LoVo (cell line): ENCODE measurements around the gene PCNX1.

Source experiments
- DNase-seq: peaks from one replicate; pipeline ENCODE4 v3.0.0-alpha.2; 2016; ENCODE audit warnings: low spot score

Gene PCNX1

GRCh38 chr14:71078500-71078899 is 171.2 kb downstream of the PCNX1 start:
- no peak for DNase-seq

GRCh38 chr14:71086567-71086966 is 179.3 kb downstream of the PCNX1 start:
- DNase-seq: no peak

GRCh38 chr14:71089971-71090370 is 182.7 kb downstream of the PCNX1 start:
- DNase-seq: no peak

GRCh38 chr14:71094722-71095121 is 187.5 kb downstream of the PCNX1 start:
- no peak for DNase-seq

- DNase-seq: no peak
Observed at GRCh38 chr14:71096947-71097346, 189.7 kb downstream of the PCNX1 start.

DNA sequence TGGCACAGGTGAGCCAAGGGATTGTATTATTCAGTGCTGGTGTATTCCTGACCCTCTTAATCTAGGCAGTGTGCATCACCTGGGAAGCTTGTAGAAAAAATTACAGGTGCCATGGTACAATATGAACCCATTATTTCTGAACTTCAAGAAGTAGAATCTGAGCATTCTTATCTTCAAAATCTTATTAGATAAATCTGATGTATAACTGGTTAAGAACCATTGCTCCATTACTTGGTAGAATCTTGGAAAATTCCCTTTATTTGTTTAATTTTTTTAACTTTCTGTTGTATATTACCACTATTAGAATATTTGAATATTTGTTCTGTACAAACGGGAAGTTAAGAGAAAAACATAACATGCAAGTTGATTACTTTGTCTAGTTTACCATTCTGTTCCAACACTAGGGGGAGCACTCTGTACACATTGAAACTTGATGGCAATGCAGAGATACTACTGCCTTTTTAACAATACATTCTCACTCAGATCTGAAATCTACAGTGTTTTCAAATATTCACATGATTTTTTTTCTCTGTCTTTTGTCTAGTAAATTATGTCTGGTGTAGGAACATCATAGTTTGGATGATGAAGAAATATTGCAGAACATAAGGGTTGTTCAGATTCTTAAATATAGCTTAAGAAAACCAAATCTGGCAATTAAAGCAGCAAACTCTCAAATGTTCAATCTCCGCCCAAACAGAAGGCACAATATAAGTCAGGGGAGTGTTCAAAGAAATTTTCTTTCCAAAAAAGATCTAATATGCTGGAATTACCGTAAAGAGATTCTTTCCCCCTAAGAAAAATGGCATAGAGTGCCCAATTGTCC is 196.6 kb downstream of the PCNX1 start:
- peak; percentile 51 for DNase-seq

- no peak for DNase-seq
Observed at GRCh38 chr14:71105177-71105576, 197.9 kb downstream of the PCNX1 start.

GRCh38 chr14:71107921-71108320 is 200.7 kb downstream of the PCNX1 start:
- DNase-seq: no peak

GRCh38 chr14:71108398-71109119 is 201.3 kb downstream of the PCNX1 start:
- no peak for DNase-seq

- DNase-seq: no peak
Observed at GRCh38 chr14:71113376-71113775, 206.1 kb downstream of the PCNX1 start.

DNA sequence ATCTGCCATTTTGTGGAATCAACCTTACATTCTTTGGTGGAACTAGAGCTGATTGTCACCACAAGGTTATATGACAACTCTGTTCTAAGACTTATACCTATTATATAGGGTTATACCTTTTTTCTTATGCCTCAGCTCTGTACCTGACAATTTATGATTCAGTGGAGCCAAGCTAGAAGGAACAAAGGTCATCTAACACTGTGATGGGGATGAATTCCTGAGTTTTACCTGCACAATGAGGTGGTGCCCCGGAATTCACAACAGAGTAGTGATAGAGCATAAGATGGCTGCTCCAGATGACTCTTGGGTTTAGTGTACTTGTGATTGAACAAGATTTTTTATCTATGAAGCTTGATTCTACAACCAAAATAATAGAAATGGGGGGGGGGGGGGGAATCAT is 207.3 kb downstream of the PCNX1 start:
- no peak for DNase-seq

DNA sequence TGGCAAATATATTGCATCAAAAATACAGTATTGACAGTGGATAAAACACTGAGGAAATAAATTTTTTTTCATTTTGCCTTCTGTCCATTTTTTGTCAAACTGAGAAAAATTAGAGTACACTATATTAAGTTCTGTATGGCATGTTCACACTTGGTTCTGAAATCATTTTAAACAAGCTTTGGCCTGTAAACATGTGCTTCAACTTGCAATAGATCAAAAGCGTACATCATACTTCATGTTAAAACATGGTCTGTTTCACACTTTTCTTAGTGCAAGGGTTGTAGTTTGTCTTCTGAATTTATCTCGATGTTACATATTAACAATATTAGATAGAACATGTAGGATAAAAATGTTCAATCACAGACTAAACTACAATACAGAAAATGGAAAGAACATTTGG is 208.0 kb downstream of the PCNX1 start:
- DNase-seq: no peak

DNA sequence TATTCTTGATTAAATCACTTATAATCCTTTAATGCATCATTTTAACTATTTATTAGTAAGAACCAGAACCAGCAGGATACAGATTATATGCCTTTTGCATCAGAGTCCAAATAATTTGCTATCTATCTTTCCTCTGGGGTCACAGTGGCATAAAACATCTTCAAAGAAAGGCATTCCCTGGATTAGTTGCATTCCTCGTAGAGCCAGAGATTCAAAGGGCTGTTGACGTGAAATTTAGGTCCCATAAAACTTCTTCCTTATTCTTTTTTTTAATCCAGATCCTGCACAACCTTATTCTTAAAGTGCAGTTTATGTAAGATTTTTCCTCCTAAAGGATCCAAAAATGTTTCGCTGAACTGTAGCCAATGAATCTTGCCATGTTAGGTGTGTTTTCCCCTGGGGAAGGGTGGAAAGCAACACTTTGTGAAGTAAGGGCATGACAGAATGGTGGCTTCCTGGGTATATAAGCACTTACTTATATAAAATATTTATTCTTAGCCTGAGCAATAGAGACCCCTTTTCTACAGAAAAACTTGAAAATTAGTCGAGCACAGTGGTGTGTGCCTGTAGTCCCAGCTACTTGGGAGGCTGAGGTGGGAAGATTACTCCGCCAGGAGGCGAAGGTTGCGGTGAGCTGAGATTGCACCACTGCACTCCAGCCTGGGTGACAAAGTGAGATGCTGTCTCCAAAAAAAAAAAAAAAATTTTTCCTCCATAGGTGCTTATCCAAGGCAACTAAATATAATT is 208.7 kb downstream of the PCNX1 start:
- no peak for DNase-seq

GRCh38 chr14:71116568-71117122 is 209.4 kb downstream of the PCNX1 start:
- peak; percentile 57 for DNase-seq

- peak; percentile 67 for DNase-seq
Observed at GRCh38 chr14:71117839-71118743, 210.8 kb downstream of the PCNX1 start.

GRCh38 chr14:71119075-71119474 is 211.8 kb downstream of the PCNX1 start:
- no peak for DNase-seq

- DNase-seq: no peak
Observed at GRCh38 chr14:71119832-71120231, 212.6 kb downstream of the PCNX1 start.

DNA sequence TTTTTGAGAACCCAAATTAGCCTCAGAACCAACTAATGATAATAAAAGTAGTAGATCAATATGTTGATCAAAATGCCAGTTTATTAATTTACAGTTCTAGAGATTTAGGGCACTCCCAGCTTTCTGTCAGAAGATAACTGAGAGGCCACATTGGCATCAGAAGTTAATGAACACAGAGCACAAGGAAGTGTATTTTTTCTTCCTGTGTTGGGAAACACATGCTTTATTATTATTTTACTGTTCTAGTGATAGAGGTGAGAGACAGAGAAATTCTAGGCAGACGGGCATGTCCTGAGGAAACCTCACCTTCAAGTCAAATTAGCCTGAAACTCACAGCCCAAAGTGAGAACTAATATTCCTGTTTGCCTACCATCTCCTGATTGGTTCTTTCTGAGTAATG is 213.7 kb downstream of the PCNX1 start:
- DNase-seq: no peak

DNA sequence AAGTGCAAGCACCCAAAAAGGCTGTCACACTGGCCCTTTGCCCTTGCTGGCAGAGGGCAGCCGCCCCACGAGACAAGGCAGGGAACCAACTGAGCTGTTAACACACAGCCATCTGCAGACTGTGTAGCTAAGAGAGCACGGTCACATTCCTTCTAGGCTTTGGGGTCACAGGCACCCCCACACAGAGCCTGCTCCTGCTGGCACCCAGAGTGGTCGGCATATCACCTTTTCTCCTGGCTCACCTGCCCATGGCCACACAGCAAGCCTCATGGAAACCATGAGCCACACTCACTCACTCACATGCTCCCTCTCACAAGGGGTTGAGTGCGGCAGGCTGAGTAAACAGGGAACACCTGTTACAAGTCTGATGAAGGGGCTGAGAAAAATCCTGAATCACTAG is 214.5 kb downstream of the PCNX1 start:
- DNase-seq: no peak

DNA sequence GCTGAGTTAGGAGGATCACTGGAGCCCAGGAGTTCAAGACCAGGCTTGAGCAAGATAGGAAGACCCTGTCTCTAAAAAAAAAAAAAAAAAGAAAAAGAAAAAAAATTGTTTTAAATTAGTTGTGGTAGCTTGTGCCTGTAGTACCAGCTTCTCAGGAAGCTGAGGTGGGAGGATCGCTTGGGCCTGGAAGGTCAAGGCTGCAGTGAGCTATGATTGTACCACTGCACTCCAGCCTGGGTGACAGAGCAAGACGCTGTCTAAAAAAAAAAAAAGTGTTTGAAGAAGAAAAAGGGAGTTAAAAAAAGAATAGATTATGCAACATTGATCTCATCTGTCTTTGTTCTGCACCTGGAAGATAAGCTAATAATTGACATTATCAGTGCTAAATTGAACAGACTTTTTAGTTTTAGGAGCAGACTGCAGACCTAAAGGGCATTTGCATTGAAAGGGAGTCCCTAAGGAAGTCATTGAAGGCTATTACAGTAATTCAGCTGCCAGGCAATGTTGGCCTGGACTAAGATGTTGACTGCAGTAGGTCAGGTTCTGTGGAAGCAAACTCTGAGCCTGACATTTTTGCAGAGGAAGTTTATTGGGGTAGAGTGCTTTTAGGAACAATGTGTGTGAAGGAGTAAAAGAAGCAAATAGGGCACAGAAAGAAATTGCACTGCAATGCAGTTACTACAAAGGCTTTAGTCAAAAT is 215.8 kb downstream of the PCNX1 start:
- DNase-seq: no peak
